NCI-H128 (cell line): ENCODE measurements around the gene DTNB.

ENCODE experiments used
- DNase-seq: peaks from one replicate; lab custom pipeline; 2025; ENCODE audit not compliant: unreplicated experiment; lab: John Stamatoyannopoulos, UW

Gene DTNB

DNA sequence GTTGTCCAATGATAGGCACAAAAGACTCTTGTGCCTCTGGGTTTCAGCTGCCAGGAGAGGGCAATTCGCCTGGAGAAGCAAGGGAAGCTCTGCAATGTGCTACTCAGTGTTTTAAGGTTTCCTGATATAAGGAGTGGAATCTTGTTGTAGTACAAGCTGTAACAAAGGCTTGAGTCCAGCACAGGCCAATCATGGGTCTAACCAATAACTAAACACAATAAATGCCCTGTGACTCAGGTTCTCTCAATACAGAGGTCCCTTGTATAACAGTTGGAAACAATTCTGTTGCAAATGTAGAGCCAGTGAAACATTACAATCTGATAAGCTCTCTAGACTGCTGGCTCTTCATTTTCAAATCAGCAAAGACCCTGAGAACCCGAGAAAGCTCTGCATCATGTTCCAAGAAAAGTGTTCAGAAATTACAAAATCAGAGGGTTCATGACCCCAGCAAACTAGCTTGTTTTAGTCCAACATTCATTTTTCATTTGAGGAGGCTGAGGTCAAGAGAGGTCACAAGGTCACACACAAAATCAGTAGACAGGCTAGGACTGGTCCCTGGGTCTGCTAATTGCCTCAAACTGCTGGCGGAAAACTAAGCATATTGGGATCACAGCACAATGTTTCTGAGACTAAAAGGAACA lies 272.7 kb downstream of the DTNB start:
- DNase-seq: no peak

DNA sequence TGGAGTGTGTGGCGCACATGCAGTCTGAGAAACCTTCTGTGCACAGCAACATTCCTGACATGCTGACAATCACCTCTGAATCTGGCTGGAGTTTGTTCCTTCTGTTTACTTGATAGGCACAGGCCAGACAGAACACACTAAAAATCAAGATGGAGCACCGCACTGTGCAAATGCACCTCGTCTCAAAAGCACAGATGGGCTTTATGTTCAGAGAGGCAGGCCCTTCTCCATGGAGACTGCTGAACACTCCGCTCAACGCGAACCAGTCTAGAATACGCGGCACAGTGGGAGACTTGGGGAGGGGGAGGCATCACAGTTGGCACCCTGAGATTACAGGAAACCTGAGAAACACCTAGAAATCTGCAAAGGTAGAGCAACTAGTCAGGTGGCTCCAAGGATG lies 273.2 kb downstream of the DTNB start:
- peak; percentile 6 for DNase-seq

DNA sequence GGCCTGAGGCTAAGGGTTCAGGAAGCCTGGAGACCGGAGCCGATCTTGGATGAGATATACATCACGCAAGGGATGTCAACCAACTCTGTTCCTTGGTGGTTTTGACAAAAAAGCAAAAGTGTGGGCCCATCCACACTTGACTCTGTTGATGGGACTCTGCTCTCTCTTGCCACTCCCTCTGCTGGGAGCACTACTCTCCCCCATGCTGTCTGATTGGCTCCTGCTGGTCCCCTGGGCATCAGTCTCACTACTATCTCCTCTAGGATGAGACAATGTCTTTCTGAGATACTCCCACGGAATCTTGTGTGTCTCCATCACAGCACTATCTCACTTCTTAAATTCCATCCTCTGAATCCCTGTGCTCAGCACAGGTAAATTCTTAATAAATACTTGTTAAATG lies 274.8 kb downstream of the DTNB start:
- DNase-seq: no peak

DNA sequence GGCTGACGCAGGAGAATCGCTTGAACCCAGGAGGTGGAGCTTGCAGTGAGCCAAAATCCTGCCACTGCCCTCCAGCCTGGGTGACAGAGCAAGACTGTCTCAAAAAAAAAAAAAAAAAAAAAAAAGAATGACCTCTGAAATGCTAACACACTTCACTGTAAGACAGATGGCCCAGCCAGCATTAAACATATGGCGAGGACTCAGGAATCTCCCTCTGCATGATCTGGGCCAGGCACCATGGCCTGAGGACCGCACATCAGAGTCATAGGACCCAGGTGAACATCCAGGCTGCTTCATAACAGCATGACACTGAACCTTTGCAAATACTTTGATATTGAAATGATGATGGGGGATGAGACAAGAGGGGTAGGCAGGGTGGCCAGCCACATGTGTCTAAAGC lies 275.6 kb downstream of the DTNB start:
- no peak for DNase-seq

DNA sequence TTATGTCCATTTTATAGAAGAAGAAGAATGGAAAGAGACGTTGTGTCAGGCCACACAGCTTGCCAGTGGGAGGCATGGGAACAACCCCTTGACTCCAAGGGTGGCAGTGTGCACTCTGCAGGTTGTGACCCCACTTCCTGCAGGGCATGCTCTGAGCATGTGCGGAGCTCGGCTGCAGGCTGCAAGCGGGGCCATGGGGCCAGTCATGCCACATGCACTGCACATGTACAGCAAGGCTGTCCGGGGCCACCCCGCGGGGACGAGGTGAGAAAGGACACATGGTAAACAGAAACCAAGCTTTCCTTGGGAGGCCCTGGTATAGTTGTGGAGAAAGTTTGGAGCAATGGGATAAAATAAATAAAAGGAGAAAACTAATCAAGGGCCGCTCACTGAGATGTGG lies 284.2 kb downstream of the DTNB start:
- no peak for DNase-seq

DNA sequence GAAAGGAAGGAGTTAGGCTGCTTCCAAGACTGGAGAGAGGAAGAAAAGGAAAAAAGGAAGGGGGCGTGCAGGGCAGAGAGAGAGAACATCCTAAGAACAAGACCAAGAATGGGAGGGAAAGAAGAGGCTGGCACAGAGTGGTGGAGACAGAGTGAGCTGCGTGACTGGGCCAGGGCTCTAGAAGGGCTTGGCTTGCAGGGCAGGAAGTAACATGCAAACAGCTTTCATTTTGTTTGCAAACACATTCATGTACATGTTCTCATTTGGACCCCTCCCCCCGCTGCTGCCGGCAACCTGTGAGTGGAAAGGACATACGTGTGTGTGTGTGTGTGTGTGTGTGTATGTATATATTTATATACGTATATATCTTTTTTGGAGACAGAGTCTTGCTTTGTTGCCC lies 284.9 kb downstream of the DTNB start:
- no peak for DNase-seq

DNA sequence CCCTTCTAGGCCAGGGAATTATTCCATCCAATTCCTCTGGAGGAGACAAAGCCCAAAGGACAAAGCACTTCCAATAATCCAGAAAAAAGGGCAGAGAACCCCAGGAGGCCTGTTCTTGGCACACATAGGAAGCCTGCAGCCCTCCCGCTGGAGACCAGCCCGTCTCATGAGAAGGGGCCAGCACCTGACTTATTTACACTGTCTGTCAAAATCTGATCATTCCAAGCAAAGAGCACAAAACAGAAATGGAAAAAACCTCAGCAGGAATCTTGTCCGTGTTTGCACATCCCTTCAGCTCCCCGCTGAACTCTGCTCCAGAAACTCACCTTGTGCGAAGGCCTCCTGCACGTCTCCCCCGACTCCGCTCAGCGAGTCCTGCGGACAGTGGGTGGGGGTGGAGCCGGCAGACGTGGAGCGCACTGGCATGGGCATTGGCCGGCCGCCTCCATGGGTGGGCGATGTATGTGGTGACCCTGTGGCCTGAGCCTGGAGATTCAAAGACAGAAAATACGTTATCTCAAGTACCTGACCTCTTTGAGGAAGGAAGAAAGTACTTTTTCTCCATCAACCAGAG lies 285.4 kb downstream of the DTNB start:
- no peak for DNase-seq

DNA sequence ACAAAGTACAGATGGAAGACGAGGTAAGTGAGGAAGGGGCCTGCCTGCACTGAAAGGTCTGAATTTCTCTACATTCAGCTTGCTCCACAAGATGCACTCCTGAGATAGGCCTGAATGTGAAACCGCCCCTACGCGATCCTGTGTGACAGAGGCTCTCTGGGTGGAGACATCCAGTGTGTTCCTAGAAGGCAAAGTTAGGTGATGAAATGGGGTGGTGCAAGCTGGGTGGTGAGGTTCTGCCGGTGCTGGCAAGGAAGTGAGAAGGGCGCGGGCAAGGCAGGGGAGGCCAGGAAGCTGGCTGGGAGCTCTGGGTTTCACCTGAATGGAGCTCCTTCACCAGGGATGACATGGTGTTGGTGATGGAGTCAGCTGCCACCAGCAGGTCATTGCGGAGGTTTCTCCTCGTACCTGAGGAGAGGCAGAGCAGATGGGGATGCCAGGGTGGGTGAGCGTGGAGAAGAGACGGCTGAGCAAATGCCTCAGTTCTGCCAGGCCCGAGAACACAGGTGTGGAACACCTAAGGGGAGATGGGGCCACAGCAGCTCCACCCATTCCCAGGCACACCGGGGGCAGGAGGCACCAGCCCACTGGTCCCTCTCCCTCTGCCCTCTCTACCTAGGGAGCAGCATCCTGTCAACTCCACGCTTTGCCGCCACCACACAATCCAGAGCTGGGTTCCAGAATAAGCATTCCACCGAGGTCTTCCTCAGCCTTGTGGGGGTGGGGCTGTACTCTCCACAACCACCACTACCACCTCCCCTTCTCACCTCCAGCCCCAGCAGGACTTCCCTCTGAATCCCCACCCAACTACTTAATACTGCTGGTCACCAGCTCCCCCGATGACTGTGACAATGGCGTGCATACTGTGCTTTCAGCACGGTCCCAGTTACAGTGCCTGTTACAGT lies 286.2 kb downstream of the DTNB start:
- no peak for DNase-seq

DNA sequence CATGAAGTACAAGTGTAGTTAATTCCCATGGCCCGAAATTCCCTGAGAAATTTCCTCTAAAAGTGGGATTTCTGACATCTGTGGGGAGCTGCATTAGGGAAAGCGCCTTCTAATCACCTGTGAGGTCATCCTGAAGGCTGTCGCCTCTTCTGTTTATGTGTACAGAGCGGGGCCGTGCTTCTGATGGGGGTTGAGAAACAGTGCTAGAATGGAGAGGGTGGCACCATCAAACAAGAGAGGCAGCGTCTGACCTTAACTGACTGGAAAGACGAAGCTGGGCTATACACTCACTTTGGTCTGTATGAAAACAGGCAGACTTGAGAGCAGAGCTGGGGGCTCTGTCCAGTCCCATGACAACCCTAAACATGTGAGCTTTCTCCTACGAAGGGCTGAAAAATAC lies 287.5 kb downstream of the DTNB start:
- no peak for DNase-seq

DNA sequence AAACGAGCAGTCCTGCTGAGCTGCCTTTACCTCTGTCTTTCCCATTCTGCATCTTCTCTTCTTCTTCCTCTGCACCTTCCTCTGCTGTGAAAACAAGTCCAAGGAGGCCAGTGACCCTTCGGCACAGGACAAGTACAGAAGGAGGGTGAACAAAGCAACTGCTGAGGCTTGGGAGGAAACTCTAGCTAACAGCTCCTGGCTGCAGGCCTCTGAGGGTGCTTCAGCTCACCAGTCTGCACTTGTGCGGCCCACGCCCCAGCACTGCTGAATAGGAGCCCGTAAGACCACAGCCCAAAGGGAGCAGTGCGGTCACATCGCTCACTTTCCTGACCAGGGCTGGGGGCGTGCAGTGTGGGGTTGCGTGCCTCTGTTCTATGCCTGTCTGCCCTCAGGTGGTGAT lies 289.6 kb downstream of the DTNB start:
- DNase-seq: no peak

DNA sequence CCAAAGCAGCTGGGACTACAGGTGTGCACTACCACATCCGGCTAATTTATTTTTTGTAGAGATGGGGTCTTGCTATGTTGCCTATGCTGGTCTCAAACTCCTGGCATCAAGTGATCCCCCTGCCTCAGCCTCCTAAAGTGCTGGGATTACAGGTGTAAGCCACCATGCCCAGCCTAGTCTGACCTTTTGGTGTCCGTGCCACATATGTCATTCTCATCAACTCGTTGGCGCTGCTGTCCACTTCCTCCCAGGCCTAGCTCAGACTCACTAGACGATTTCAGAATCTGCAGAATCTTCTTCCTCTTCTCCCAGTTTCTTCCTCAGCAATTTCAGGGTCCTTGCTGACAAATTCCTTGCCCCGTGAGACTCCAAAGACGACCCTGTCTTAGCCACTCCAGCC lies 291.9 kb downstream of the DTNB start:
- DNase-seq: no peak

DNA sequence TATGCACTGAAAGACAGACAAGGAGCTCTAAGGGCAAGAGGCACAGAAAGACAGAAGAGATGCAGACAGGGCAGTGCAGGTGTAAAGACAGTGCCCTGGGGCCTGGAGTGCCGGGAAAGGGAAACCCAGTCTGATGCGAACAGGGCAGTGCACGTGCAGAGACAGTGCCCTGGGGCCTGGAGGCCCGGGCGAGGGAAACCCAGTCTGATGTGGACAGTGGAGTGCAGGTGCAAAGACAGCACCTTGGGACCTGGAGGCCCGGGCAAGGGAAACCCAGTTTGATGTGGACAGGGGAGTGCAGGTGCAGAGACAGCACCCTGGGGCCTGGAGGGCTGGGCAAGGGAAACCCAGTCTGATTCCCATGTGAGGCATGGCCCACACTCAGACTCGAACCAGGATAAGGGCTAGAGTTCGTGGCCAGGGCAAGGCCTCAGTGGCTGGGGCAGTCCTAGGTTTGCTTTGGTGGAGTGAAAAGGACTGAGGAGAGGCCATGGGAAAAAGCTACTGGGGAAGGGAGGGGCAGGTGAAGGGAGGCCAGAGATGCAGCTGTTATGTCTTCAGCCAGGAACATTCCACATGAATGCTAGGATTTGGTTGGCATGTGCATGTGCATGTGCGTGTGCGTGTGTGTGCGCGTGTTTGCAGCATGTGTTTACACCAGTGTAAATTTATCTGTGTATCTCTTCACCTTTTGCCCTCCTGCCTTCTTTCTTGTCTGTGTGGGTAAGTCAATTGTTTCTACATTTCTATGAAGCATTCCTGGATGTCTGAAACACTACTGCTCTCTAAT lies 292.6 kb downstream of the DTNB start:
- DNase-seq: no peak

DNA sequence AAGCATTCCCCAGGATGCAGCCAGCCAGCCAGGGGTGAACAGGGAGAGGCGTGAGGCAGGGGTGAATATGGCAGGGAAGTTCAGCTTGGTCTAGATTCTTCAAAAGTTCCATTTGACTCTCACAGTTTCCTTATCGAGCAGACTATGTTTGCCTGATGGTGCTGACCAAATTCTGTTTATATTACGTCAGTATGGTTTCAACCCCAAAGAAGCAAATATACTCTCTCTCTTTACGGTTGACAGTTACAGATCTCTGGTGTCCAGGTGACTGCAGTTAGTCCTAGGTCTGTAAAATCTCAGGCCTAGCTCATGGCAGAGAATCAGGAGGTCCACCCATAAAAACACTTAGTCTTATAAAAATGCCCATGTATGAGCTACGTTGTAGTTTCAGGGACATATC lies 293.4 kb downstream of the DTNB start:
- DNase-seq: no peak

DNA sequence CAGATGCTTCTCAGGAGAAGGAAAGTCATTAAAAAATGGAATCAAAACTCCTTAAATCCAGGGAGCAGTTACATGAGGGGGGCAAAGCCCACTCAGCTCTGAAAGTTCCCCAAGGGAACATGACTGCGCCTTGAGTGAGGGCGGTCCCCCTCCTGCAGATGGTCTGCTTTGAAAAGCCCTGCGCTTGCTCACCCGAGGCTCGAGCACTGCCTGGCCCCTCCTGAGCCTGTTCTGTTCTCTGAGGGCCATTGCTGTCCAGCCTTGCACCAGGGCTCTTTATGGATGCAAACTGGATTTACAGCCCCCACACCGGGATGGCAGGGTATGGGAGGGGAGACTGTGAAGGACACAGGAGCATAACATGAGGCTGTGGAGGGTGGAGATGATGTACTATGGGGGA lies 293.8 kb downstream of the DTNB start:
- no peak for DNase-seq

DNA sequence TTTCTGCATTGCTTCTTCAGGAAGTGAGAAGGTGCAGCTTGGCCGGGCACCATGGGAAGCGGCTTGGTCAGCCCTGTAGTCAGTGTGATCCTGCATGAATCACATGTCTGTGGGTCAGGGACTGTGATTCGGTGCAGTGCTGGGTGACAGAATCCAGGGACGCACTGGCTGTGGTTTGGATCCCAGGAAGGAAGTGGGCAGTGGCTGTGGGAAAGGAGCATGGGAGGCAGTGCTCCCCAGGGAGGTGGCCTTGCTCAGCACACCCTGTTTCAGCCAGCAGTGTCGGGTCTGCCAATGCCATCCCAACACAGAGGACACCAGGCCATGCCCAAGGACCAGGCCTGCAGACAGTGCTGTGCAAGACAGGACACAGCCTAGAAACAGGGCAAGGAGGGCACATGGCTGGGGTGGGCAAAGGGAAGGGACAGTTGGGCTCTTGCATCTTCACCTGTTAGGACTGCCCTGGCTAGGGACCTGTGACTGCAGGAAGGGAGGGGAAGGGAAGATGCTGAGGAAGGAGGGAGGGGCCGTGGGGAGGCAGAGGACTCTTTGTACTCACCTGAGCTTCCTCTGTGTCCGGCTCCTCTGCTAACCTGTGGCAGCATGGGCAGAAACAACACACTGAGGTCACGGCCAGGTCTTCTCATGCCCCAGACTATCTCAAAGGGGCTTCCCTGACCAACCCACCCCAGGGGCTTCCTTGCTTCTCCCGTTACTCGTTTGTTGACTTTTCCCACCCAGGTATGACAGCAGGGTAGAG lies 294.5 kb downstream of the DTNB start:
- no peak for DNase-seq

DNA sequence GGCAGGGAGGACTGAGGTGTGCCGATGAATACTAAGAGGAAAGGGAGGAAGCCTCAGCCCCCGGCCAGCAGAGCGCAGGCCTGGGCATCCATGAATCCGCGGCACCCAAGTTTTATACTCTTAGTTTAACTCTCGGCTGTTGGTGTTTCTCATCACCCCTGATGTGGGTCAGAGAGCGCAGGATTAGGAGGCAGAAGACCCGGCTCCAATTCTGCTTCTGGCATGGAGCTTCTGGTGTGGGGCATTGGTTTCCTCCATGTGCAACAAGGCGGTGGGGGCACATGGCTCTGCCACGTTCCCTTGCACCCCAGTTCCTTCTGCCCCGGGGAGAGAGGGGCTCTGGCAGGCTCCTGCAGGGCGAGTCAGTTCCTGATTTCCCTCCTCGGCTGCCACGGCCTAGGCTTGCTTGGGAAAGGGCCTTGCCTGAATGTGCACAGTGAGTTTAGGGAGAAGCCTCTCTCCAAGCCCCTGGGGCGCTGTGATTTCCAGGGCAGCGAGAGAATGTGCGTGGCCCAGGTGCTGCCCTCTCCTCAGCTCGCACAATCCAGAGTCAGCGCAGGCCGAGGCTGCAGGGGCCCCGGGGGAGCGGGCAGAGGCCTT lies 295.5 kb downstream of the DTNB start:
- no peak for DNase-seq

DNA sequence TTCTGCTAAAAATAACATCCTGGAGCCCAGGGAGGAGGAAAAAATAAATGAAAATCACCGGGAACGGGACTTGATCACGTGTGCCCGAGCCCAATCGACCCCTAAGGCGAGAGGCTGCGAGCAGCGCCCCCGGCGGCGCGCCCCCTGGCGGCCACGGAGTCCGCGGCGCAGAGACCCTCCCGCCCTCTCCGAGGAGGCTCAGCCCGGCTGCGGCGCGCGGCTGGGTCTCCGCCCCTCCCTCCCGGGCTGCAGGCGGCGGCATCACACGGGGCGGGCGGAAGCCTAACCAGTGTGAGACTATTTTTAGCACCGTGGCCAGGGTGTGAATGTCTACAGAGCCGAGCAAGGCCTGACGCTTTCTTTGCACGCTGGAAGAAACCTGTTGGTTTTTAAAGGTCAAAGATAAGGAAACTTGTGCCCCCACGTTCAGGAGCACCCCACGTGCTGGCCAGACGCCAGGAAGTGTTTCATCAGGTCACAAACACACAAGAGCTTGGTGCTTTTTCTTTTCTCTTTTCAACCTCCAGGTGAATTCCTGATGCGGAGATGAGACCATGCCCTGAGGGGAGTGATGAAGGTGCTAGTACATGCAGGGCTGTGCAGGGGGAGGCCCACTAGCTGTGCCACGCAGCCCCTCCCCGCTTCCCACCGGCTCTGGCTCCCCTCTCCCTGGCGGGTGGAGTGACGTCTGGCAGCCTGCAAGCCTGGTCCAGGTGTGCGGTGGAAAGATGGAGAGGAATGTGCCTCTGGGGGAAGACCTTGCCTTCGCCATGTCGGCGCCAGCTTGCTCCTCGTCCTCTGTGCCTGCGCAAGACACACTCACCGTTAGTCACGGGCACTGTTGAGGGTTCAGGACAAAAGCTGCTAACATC lies 296.4 kb downstream of the DTNB start:
- DNase-seq: peak; percentile 64

DNA sequence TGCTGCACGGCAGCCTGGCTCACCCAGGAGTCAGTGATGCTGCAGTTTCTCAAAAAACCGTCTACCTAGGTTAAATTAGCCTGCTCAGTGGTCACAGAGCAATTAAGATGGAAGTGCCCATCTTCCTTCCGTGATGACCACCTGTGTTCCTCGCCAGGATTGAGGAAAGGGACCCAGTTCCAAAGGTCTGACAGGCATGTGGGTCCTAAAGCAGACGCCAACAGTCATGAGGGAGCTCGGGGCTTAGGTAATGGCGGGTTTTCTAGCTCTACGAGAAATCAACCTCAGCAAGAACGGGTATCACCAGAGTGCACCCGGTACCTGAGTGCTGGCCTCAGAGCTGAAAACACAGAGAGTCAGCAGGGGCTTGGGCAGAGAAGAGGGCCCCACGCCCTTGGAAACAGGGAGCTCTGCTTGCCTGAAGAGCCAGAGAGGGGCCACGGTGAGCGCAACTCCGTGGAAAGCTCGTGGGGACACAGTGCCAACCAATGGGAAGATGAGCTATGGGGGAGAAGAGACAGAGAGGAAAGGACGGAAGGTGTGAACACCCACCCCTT lies 297.3 kb downstream of the DTNB start:
- no peak for DNase-seq

DNA sequence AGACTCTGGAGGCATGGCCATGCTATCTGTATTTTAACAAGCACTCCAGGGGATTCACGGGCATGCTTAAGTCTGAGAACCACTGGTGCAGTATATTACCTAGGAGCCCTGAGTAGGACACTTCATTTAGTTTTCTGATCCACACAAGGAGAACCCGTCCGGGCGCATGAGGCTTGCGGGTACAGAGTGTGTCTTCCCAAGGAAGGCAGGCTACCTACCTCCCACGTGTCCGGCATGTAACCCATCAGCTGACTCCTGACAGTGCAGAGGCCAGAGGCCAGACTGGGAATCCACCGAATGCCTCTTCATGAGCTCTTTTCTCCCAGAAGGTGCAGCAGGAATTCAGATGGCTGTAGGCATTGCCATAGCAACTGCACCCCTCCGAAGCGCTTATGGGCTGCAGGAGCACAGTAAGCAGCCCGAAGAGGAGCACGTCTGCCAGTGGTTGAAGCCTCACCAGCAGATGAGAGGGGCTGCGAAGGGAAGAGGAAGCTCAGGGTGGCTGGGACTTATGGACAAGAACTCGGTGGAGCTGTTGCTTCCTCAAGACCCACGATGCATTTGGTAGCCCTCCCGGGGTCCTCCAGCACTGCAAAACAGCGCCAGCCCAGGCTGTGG lies 297.9 kb downstream of the DTNB start:
- no peak for DNase-seq
